Iris pigment epithelial cell (primary cell): ENCODE results near the gene ZNF625.

ENCODE experiments used
- DNase-seq: peaks from one replicate; pipeline ENCODE4 v3.0.0-alpha.2; 2011; ENCODE audit warnings: low read depth

ZNF625 gene

DNA sequence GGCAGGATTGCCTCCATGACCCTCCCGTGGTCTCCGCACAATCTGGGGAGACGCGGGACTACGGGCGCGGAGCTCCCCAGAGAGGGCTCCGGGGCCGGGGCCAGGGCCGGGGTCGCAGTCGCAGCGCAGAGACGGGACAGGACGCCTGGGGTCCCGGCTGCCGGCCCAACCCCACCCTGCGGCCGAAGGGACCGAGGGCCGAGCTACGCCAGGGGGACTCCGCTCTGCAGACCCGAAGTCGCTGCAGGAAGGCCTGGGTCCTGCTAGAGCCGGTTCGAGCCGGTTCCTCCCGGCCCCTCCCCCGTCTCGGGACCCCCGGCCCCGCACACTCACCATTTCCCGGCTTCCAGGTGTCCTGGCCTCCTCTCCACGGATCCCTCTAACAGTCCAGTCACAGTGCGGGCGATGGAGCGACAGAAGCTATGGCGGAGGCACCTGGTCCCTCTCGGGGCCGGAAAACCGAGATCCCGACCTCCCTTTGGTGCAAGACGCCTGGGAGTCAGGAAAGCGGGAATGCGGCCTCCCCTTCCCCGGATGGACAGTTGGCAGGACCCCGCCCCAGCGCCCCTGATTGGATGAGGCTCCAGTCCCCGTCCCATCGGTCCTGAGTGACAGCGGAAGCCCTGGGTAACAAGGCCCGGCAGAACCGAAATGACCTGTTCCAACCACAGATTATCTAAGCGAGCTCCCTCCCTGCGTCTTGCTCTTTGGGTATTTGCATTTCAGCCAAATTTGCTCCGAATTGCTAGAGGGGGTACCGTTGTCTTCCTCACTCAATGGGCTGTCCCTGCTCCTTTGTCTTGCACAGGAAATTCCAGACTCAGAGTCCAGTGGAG, at the start of gene ZNF625:
Gene ZNF625, minus strand, starts transcription at position 512 of the 836 bp plus-strand sequence. Its CDS starts 176 bp downstream, at position 336.
- peak; percentile 74 for DNase-seq

DNA sequence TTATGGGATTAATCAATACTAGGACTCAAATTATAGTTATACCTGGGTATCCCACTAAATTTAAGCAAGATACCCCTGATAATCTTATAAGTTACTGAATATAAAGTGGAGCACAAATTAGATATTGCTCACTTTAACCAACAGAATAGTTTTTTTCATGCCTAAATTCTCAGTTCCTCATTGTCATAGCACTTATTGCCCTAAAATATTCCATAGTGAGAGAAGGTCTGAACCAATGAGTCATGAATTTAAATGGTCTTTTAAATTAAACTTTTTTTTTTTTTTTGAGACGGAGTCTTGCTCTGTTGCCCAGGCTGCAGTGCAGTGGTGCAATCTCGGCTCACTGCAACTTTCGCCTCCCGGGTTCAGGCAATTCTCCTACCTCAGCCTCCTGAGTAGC, 48.8 kb upstream of the ZNF625 start:
- no peak for DNase-seq

DNA sequence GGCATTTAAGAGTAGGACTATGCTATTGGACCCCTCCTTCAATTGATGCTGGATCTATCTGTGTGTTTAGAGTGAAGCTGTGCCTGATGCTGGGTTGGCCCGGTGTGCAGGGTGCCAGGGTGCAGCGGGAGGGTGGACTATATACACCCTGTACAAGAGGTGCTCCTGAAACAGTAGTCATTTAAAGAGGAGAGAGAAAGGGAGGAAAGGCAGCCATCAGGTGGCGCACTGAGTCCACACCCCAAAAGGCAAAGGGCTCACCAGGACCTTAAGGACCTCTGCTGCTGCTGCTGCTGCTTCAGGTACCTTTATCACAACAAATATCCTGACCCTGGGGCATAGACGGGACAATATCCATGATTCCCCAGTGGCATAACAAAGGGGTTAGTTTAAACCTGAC, 45.7 kb upstream of the ZNF625 start:
- no peak for DNase-seq

DNA sequence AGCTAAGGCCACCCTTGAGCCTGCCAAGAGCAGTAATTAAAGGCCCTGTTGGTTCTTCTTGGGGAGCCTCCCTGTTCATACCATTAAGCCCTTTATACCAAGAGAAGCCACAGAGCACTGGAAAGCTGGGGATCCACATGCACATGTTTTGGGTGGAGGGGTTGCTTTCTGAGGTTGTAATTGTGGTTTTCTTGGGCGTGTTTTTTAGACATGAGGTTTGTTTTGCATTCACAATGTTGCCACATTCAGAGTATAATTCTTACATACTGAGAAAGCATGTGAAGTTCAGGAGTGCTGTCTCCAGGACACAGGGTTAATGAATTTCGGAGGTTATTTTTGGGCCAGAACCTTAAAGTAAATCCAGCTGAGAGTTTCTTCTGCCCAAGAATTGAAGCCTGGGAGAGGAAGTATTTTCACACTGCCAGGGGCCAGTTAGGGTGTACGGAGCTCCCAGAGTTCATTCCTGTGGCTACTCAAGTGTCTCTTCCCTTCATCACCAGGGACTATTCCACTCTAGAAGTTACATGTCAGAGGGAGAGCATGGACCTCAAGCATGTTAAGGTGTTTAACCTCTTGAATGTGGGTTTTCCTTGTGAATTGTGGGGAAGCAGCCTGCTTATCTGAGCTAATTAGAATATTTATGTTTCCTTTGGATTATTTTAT, 43.4 kb upstream of the ZNF625 start:
- DNase-seq = no peak

DNA sequence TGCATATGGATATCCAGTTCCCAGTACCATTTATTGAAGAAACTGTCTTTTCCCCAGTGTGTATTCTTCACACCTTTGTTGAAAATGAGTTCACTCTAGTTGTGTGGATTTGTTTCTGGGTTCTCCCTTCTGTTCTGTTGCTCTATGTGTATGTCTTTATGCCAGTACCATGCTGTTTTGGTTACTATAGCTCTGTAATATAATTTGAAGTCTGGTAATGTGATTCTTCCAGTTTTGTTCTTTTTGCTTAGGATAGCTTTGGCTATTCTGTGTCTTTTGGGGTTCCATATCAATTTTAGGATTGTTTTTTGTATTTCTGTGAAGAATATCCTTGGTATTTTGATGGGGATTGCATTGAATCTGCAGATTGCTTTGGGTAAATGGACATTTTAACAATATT, 41.6 kb upstream of the ZNF625 start:
- no peak for DNase-seq

DNA sequence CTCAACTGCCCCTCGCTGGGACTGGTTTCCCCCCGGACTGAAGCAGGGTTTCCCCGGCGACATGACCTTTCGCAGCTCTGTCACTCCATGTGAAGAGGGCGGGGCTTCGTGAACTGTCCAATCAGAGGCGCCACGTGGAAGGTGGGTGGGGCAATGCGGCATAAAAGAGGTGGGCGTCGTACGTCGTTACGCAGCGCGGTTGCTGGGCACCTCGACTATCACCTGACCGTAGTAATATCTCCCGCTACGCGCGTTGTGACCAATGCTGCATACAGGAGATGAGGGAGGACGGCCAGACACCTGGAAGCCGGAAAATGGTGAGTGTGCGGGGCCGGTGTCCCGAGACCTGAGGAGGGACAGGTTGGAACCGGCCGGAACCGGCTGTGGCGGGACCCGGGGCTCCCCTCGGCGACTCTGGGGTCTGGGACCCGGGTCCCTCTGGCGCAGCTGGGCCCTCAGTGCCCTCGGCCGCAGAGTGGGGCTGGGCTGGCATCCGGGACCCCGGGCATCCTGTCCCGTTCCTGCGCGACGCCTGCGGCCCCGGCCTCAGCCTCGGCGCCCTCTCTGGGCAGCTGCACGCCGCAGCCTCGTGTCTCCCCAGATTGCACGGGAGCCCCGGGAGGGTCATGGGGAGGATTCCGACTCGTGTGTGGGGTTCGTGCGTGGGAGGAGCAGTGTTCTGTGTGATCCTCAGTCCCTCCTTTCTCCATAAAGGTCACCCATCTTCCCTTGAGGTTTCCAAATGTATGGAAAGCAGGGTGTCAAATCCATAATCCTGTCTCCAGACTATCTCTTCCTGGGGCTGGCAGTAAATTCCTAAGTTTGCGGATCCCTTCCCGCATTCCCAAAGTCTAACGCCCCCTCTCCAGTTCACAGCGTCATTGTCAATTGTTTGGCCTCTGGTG, 38.5 kb upstream of the ZNF625 start:
- peak; percentile 75 for DNase-seq

DNA sequence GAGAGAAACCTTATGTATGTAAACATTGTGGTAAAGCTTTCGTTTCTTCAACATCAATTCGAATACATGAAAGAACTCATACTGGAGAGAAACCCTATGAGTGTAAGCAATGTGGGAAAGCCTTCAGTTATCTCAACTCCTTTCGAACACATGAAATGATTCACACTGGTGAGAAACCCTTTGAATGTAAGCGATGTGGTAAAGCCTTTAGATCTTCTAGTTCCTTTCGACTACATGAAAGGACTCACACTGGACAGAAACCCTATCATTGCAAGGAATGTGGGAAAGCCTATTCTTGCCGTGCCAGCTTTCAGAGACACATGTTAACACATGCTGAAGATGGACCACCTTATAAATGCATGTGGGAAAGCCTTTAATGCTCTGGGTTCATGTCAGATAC, 31.1 kb upstream of the ZNF625 start:
- no peak for DNase-seq

DNA sequence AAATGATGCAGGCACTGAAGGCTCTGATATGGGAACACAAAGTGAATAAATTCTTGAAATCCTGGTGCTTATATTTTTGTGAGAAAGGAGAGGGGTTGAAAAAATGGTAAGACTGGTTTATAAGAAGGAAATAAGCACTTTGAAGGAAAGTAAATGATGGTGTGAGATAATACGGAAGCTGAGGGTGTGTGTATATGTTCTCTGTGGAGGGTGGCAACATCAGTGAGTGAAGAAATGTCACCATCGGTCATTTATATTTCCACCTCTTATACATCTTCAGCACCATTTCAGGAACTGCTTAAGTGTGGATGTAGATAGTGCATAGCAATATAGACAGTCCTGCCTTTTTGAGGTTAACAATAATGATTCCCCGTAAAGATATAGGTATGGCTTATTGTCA, 23.8 kb upstream of the ZNF625 start:
- DNase-seq = no peak

DNA sequence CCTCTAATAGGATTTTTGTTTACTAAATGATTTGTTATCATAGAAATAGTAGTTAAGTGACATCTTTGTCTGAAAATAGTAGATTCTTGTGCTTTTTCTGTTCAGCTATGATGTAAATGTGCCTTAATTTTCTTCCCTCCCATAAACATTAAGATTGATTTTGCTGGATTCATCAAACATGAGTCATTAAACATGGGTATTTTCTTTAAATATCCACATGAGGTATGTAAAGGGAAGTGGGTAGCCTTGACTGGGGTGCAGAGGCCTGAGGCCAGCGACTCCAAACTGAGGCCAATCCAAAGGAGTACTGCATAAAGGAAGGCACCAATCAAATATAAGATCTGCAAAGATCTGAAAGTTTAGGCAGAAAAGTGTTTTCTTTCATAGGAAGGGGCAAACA, 10.1 kb upstream of the ZNF625 start:
- DNase-seq = peak; percentile 48

DNA sequence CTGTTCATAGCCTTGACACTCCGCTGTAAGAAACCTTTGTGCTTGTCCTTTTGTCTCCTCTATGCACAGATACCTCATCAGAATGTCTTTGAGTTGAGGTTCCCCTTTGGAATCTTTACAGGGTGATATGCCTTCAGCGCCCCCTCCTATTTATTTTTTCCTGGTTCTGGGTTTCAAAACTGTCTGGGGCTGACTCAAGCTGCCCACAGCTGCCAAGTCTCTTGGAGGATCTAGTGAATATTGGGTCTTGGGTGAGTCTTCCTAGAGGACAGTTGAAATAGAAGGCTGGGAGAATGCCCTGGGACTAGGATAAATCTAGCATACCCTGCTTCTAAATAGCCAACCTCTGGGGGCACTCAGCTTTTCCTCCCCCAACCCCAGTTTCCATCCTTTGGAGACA, 7.3 kb upstream of the ZNF625 start:
- peak; percentile 59 for DNase-seq

DNA sequence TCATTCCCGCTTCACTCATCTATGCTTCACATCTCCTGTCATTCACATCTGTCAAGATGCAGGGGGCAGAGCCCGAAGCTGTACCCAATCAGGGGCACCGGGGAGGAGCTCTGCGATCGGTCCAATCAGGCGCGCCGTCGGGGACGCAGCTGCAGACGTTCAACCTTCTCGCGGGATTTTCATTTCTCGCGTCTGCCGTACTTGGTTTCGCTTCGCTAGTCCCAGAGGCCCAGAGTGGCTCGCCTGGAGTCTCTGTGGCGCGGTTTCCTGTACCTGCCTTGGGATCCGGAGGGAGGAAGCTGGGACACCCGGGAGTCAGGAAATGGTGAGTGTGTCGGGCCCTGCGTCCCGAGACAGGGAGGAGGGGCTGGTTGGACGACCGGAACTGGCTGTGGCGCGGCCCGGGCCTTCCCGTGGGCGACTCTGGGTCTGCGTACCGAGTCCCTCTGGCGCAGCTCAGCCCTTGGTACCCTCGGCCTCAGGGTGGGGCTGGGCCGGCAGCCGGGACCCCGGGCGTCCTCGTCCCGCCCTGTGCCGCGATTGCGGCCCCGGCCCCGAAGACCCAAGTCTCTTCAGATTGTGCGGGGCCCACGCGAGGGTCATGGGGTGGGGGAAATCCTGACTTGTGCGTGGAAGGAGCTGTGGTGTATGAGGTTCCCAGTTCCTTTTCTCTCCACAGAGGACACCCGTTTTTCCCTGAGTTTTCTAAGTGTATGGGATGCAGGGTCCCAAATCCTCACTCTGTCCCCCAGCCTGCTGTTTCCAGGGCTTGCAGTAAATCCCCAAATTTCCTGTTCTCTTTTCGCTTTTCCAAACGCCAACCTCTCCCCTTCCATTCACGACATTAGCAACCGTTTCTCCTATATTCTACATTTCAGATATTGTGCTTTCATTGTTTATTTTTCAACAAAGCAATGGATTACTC, 6.6 kb upstream of the ZNF625 start, which contains the start of gene ZNF136:
Gene ZNF136, plus strand, starts transcription at position 215 of the 925 bp plus-strand sequence. Its CDS starts 108 bp downstream, at position 323.
- DNase-seq = peak; percentile 96

DNA sequence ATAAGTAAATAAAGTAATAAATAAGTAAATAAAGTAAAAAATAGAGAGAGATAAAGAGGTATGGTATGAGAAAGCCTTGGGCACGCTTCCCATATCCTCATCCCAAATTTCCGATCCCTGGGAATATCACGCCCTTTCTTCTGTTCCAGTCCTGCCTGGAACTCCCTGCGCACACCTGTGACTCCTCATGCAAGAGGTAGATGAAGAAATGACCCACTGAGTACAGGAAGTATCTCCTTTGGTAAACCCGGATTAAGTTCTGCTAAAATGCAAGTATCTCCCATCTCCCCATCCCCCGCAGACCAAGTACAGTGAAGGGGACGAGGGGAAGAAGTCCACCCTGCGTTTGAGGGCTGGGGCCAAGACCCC, 6.0 kb upstream of the ZNF625 start:
- DNase-seq = no peak

DNA sequence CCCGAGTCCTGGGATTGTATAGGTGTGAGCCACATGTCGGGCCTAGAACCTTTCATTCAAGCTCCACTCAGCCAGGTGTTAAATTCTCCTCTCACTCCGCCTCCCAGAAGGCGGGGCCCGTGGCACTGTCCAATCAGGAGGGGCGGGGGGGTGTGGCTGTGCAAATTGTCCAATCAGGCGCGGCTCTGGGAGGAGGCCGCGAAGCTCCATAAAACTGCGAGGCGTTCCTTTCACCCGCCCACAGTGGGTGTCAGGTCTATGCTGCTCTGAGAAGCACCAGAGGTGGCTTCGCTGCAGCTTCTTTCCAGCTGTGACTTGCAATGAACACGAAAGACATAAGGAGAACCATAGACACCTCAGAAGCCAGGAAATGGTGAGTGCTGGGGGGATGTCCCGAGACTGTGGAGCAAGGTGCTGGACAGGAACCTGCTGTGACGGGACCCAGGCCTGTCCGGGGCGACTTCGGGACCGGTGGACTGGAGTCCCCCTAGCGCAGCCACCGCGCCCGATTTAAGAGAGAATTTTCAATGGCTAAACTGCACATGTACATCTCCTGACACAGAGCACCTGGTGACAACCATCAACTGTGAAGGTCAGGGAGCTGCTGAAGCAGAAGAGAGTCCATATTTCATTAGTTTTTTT, 3.4 kb upstream of the ZNF625 start:
- DNase-seq = no peak

DNA sequence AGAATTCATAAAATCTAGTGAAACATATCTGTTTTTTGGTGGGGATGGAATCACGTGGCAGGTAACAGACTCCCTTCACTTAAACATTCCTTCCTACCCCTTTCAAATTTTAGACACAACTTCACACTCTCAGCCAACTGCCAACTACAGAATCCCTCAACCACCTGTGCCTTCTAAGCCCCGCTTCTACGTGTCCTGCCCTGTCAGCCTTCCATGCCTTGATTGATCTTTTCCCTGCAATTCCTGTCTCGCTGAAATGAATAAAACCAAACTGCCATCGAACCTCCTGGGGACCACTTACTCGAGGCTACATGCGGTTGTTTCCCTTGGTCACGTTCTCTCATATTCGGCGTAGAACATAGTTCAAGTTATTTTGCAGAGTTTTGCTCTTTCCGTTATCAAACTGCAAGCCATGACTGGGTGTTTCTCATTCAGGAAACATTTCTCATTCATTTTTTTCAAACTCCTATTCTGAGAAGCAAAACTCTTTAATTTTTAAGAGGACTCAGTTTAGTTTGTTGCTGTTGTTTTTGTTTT, 1.1 kb downstream of the ZNF625 start:
- peak; percentile 11 for DNase-seq

DNA sequence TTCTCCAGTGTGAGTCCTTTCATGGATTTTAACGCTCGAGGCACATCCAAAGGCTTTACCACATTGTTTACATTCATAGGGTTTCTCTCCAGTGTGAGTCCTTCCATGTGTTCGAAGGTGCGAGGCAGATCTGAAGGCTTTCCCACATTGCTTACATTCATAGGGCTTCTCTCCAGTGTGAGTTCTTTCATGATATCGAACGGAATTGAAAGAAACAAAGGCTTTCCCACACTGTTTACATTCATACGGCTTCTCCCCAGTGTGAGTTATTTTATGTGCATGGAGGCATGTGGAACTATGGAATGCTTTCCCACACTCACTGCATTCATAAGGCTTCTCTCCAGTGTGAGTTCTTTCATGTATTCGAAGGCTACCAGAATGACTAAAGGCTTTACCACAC, 11.2 kb downstream of the ZNF625 start:
- no peak for DNase-seq

DNA sequence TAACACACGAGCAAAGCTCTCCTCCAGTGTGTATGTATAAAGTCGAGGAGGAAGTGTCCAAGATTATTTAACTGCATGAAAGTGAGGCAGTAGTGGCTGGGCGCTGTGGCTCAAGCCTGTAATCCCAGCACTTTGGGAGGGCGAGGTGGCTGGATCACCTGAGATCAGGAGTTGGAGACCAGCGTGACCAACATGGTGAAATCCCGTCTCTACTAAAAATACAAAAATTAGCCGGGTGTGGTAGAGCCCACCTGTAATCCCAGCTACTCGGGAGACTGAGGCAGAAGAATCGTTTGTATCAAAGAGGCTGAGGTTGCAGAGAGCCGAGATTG, 15.2 kb downstream of the ZNF625 start:
- DNase-seq = no peak

DNA sequence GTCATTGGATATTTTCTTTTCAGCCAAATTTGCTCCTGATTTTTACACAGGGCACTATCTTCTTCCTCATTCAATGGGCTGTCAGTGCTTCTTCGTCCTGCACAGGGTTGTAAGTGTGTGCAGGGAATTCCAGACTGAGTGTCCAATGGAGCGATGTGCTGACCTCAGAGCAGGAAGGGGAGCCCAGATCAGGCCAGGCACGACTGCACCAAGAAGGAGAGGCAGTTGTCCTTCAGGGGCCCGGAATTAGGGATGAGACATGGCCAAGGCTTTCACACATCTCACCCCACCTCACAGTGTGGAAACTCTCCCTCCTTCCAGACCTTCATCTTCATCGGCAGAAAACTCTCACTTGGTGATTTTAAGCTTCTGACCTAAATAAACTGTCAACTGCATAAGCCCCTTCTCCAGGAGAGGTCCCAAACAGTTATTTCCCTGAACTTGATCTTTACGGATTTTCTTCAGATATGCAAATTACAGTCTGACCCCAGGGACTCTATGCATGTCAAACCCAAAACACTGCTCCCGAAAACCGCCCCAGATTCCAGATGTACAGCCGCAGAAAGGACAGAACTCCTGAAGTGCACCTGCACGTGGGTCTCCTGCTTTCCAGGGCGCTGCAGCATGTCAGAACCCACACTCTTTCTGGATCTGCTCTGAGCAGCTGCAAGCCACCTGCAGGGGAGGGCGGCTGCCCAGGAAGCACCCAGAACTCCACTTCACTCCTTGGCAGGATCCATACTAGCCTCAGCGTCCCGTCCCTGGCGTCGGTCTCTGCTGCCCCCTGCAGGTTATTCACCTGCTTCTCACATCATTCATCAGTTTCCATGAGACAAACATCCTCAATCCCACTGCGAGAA, 15.8 kb downstream of the ZNF625 start:
- peak; percentile 81 for DNase-seq

DNA sequence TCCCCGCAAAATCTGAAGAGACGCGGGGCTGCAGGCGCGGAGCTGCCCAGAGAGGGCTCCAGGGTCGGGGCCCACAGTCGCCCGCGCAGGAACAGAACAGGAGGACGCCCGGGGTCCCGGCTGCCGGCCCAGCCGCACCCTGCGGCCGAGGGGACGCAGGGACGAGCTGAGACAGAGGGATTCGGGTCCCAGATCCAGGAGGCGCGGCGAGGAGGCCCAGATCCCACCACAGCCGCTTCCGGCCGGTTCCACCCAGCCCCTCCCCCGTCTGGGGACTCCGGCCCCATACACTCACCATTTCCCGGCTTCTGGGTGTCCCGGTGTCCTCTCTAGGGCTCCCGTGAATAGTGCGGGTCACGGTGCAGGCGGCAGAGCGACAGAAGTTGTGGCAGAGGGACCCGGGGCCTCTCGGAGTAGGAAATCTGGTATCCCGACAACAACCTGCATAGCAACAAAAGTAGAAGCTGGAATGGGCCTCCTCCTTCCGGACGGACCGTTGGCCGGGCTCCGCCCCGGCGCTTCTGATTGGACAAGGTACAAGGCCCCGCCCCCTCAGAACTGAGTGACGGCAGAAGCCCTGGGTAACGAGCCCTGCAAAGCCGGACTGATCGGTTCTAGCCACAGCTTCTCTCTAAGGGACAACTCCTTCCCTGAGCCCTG, 16.5 kb downstream of the ZNF625 start, which contains the start of gene ZNF20:
Gene ZNF20, minus strand, starts transcription at position 466 of the 660 bp plus-strand sequence. Its CDS starts 168 bp downstream, at position 298.
- peak; percentile 95 for DNase-seq

DNA sequence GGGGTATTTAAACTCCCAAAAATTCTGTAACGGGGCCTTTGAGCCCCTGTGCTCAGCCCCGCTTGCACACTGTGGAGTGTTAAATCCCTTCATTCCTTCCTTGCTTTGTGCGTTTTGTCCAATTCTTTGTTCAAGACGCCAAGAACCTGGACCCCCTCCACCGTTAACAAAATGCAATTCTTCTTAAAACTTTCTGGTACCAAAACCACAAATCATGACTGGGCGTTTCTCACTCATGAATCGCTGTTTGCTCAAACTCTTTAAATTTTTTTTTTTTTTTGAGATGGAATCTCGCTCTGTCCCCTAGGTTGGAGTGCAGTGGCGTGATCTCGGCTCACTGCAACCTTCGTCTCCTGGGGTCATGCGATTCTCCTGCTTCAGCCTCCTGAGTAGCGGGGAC, 17.3 kb downstream of the ZNF625 start:
- DNase-seq = peak; percentile 18
